Fibroblast of lung (primary cell): ENCODE measurements around the gene CADPS.

Source experiments
- CTCF ChIP-seq, 2 donors: IDR thresholded peaks in 1 of 2; conservative IDR thresholded peaks in 1 of 2; 1 replicate in 1 of 2; 2 replicates in 1 of 2; pipeline ENCODE4 v1.5.1; 2011 to 2012; ENCODE audit warnings: low read length in 2 of 2, control low read depth in 1 of 2, inconsistent platforms in 1 of 2, low read depth in 1 of 2, mild to moderate bottlenecking in 1 of 2
- EZH2 ChIP-seq: IDR thresholded peaks from 2 replicates; pipeline ENCODE4 v1.5.1; 2012; ENCODE audit warnings: low read length, control low read depth, mild to moderate bottlenecking; ENCODE audit errors: missing control alignments

GRCh38 chr3:62672988-62673313, 202.3 kb downstream of the CADPS start:
- TF ChIP-seq CTCF (conservative IDR thresholded peaks at IDR 0.05 in 1 of 2, IDR thresholded peaks at IDR 0.05 in 1 of 2; ENCODE audit: low read depth in 1 of 2, low read length in 2 of 2) (no peak), EZH2 (no peak)
